RPMI8226 (cell line): Measurements from ENCODE around the gene DAG1.
A peak's percentile ranks its signal among the peaks of the same experiment; 100 is the strongest.

Experiments
- DNase-seq: peaks from one replicate; pipeline ENCODE4 v3.0.0-alpha.2; 2015

Gene DAG1

GRCh38 chr3:49519296-49519695 is 49.2 kb downstream of the DAG1 start:
- DNase-seq, result no peak

DNA sequence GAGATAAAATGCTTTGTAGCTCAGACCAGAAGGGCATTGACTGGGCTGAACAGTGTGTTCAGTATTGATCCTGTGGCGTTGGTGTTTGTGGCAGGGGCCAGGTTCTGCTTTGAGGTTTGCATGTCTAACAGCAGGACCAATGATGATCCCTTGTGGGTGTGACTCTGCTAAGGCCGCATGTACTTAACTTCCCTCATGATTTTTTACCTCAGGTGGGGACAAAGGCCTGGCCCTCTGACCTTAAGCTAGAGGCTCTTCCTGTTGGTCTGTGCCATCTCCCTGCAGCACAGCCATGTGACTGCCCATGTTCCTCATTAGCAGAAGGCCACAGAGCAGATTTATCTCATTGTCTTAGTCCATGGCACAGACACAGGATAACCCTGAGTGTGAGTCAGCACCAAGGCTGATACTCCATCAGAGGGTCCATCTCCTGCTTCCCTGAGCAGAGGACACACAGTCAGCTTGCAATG is 49.9 kb downstream of the DAG1 start:
- no peak for DNase-seq

DNA sequence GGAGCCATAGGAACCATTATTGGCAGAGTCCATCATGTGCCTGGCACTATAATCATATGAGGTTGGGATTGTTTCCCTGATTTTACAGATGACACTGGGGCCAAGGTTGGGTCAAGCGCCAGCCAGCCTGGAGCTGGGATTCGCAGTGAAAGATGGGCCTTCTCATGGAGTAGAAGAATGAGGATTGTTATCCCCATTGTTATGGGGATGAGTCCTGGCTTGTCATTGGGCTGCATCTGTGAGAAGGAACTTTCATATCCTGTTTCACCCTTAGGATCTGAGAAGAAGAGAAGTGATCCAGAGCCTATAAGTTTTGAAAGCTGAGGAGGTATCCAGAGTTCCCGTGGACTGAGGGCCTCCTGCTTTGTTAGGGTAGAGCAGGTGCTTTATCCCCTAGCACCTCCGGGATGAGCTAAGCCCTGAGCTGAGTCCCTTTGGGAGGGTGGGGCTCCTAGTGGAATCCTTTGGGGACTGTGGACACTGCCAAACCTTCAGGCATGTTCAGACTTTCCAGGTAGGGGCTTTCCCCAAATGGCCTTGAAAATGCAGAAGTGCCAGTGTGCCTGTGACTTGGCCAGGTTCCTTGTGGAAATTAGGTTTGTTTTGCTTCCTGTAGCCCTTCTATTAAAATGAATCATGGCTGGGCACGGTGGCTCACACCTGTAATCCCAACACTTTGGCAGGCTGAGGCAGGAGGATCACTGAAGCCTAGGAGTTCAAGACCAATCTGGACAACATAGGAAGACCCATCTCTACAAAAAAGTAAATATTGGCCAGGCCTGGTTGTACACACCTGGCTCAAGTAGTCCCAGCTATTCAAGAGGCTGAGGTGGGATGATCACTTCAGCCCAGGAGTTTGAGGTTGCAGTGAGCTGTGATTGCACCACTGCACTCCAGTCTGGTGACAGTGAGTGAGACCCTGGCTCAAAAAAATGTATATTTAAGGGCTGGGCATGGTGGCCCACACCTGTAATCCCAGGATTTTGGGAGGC is 54.0 kb downstream of the DAG1 start:
- peak; percentile 14 for DNase-seq

- no peak for DNase-seq
Observed at GRCh38 chr3:49529567-49529966, 59.5 kb downstream of the DAG1 start.

GRCh38 chr3:49530231-49530630 is 60.2 kb downstream of the DAG1 start:
- no peak for DNase-seq

DNA sequence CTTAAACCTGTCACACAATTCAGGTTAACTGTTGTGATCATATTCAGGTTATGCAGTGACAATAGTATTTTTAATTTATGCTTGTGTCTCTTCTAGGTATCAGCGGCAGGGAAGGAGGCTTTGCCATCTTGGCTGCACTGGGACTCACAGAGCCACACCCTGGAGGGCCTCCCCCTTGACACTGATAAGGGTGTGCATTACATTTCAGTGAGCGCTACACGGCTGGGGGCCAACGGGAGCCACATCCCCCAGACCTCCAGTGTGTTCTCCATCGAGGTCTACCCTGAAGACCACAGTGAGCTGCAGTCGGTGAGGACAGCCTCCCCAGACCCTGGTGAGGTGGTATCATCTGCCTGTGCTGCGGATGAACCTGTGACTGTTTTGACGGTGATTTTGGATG is 60.6 kb downstream of the DAG1 start:
- DNase-seq, result no peak

DNA sequence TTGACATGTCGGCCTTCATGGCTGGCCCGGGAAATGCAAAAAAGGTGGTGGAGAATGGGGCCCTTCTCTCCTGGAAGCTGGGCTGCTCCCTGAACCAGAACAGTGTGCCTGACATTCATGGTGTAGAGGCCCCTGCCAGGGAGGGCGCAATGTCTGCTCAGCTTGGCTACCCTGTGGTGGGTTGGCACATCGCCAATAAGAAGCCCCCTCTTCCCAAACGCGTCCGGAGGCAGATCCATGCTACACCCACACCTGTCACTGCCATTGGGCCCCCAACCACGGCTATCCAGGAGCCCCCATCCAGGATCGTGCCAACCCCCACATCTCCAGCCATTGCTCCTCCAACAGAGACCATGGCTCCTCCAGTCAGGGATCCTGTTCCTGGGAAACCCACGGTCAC is 61.2 kb downstream of the DAG1 start:
- DNase-seq, result no peak

- DNase-seq, result no peak
Observed at GRCh38 chr3:49531715-49532114, 61.6 kb downstream of the DAG1 start.

DNA sequence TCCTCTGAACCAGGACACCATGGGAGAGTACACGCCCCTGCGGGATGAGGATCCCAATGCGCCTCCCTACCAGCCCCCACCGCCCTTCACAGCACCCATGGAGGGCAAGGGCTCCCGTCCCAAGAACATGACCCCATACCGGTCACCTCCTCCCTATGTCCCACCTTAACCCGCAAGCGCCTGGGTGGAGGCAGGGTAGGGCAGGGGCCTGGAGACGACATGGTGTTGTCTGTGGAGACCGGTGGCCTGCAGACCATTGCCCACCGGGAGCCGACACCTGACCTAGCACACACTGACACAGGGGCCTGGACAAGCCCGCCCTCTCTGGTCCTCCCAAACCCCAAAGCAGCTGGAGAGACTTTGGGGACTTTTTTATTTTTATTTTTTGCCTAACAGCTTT is 63.0 kb downstream of the DAG1 start:
- no peak for DNase-seq

GRCh38 chr3:49533786-49534519 is 63.9 kb downstream of the DAG1 start:
- DNase-seq, result no peak

DNA sequence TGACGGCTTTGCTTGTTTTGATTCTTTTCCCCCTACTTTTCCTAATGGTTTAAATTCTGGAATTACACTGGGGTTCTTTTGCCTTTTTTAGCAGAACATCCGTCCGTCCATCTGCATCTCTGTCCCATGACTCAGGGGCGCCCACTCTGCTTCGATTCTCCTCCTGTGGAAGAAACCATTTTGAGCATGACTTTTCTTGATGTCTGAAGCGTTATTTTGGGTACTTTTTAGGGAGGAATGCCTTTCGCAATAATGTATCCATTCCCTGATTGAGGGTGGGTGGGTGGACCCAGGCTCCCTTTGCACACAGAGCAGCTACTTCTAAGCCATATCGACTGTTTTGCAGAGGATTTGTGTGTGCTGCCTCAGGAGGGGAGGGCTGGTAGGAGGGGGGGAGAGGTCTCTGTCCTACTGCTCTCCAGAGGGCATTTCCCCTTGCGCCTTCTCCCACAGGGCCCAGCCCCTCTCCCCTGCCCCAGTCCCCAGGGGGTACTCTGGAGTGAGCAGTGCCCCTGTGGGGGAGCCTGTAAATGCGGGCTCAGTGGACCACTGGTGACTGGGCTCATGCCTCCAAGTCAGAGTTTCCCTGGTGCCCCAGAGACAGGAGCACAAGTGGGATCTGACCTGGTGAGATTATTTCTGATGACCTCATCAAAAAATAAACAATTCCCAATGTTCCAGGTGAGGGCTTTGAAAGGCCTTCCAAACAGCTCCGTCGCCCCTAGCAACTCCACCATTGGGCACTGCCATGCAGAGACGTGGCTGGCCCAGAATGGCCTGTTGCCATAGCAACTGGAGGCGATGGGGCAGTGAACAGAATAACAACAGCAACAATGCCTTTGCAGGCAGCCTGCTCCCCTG is 64.7 kb downstream of the DAG1 start:
- DNase-seq, result no peak

DNA sequence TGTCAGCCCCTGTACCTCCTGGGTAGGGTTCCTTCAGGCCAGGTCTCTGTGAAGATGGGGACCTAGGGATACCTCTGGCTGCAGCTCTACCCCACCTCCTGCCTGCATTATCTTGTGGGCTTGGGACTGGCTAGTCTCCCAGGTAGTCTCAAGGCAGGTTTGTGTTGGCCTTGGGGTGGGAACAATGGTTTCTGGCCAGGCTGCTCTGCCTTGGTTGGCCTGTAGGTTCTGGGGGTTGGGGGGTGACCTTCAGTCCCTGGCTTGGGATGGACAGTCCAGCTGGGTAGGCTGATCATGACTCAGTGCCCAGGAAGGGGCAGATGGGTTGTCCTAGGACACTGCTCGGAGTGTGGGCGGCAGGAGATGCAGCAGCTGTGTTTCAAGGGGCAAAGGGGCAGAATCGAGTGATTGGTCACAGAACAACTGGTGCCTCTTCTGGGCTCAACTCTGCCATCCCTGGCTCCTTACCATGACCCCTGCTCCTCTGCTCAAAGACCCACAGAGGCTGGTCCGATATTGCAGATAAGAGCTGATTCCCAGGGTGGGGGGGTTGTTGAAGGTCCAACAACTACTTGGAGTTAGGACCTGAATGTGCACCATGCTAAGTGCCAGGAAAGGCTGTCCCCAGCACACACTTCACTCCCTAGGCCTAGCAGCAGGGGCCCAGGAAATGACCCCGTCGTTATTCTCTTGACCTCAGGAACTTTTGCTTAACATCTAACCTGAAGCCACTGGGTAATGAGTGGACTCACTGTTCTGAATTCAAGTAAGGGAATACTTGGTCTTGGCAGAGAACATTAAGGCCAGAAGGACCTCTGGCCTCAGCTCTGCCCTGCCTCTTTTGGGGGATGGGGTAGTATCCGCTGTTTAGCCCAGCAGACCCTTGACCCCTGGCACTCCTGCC is 66.2 kb downstream of the DAG1 start:
- no peak for DNase-seq

DNA sequence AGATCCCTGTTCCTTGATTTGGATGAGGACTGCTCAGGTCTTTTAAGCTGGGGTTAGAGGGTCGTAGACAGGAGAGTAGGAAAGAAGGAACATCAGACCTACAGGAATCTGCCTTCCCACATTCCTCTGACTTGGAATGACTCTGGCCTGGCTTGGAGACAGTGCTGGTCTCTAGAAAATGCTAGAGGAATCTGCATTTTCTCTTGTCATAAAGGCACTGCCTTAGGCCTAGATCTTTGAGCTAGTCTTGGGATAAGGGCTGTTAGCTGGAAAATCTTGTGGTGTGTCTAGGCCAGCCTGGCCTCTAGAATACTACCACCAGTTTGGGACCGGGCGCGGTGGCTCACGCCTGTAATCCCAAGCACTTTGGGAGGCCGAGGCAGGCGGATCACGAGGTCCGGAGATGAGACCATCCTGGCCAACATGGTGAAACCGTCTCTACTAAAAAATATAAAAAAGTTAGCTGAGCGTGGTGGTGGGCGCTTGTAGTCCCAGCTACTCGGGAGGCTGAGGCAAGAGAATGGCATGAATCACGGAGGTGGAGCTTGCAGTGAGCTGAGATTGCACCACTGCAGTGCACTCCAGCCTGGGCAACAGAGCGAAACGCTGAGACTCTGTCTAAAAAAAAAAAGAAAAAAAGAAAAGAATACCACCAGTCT is 66.9 kb downstream of the DAG1 start:
- DNase-seq, result no peak

- peak; percentile 95 for DNase-seq
Observed at GRCh38 chr3:49539659-49540560, 69.8 kb downstream of the DAG1 start.

DNA sequence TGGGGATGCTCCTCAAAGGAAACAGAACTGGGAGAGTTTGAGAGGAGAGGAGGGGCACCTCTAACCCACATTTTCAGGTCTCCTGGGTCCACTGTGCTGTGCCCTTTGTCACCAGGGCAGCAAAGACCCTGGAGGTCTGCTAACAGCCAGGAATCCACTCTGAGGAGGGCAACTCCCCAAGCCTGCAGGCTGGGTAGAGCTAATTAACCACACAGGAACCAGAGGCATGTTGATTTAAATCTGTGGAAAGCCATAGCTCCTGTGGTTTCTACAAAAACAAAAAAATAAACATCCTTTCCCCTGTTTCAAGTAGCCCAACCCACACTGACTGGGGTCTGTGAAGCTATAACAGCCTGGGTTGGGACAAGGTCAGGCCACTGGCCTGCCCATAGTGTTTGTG is 82.0 kb downstream of the DAG1 start:
- DNase-seq, result no peak

GRCh38 chr3:49553324-49553691 is 83.2 kb downstream of the DAG1 start:
- no peak for DNase-seq

DNA sequence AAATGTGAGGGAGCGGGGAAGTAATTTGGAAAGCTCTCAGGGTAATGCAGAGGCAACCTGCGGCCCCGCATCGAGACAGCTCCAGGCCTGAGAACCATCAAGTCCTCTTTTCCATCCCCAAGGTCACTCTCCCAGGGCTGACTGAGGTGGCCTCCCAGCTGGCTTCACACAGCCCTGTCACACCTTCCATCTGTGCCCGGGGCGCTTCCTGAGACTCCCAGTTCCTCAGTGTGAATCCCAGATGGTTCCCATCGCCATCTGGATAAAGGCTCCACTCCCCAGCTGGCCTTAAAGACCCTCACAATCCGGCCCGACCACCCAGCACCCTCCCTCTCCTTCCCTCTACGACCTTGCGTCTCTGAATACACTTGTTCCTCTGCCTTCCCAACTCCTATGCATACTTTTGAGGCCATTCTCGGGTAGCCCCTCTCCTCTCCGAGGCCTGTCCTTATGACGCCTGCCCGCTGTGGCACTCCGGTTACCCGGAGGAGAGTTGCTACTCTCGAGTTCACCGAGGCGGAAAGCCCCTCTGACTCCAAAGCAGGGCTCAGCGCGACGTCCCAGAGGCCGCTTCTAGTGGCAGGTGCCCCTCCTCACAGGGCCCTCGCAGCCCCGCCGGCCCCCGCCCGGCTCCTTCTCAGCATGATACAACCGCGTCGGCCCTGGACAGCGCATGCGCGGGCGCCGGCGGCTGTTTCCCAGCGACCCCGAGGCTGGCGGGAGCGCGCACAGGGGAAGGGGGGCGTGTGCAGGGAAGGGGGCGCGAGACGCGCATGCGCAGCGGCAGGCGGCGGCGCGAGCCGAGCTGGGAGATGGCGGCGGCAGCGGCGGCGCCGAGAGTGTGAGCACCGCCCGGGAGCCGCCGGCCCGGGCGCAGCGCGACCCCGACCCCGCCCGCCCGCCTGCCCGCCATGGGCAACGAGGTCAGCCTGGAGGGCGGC is 83.9 kb downstream of the DAG1 start, which contains the start of gene BSN:
Gene BSN (plus strand): TSS at position 786 of the 941 bp plus-strand sequence. CDS start 126 bp downstream, at position 912.
- peak; percentile 65 for DNase-seq

DNA sequence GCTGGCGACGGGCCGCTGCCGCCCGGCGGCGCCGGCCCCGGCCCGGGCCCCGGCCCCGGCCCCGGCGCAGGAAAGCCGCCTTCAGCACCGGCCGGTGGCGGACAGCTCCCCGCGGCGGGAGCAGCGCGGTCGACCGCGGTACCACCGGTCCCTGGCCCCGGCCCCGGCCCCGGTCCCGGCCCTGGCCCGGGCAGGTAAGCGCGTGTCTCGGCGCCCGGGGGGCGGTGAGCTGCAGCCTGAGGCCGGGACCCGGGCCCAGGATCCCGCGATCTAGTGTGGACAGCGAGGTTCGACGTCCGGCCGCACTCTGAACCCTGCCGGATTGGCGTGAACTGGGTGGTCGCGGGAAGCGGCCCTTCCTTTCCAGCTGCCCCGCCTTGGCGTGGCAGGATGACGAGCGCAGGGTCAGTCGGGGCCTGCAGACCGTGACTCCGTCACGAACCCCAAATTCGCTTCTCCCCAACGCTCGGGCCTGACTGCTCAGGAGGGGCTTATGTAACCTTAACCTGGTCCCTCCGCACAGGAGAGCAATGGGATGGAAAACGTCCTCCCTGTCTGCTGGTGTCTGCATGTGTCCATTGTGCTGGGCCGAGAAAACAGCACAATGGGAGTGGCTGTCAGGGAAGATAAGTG is 84.7 kb downstream of the DAG1 start:
- peak; percentile 62 for DNase-seq
